GM03348 (cell line): ENCODE measurements around the gene SNAP47.
A peak's percentile ranks its signal among the peaks of the same experiment; 100 is the strongest.

Experiments
- DNase-seq: peaks from one replicate; pipeline ENCODE4 v3.0.0; 2012; ENCODE audit warnings: low spot score

Gene SNAP47

GRCh38 chr1:227769047-227769935, 34.1 kb downstream of the SNAP47 start:
- no peak for DNase-seq

DNA sequence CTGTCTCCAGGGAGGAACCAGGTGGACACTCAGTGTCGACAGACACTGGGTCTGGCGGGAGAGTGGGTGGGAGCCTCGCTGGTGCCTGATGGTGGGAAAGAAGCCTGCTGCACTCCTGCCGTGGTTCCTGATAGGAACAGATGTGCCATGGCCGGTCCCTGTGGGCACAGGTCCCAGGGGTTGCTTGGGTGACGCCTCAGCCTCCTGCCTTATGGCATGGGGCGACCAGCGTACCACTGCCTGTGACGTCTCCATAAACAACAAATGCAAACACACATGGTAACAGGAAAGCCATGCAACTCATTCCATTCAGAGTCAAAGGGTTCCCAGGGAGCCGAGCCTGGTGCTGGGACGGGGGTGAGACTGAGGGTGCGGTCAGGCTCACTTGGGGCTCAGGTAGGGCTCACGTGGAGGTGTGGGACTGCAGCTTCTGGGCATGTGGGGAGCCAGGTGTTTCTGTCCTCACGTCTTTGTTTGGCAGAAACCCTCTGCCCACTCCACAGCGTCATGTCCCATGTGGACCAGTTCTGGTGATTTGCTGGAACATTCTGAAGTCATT, 34.8 kb downstream of the SNAP47 start:
- no peak for DNase-seq

- DNase-seq = no peak
Observed at GRCh38 chr1:227770812-227771211, 35.6 kb downstream of the SNAP47 start.

DNA sequence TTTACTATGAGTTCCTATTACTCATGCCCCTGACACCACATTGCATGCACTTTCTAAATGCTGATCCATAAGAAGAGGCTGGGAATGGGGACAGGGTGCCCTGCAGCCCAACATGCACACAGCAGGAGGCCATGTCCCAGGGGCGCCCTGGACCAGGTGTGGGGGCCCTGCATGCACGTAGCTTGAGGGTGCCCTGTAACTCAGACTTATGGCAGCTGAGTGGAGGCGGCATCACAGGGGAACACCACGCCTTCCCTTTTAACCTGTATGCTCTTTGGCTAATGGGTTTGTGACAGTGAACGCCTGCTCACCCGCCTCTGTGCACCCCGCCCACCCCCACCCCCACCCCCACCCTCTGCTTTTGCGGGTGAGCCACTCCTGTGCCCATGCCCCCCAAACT, 36.1 kb downstream of the SNAP47 start:
- no peak for DNase-seq

- DNase-seq = no peak
Observed at GRCh38 chr1:227771771-227772170, 36.5 kb downstream of the SNAP47 start.

GRCh38 chr1:227773558-227773957, 38.3 kb downstream of the SNAP47 start:
- DNase-seq = no peak

DNA sequence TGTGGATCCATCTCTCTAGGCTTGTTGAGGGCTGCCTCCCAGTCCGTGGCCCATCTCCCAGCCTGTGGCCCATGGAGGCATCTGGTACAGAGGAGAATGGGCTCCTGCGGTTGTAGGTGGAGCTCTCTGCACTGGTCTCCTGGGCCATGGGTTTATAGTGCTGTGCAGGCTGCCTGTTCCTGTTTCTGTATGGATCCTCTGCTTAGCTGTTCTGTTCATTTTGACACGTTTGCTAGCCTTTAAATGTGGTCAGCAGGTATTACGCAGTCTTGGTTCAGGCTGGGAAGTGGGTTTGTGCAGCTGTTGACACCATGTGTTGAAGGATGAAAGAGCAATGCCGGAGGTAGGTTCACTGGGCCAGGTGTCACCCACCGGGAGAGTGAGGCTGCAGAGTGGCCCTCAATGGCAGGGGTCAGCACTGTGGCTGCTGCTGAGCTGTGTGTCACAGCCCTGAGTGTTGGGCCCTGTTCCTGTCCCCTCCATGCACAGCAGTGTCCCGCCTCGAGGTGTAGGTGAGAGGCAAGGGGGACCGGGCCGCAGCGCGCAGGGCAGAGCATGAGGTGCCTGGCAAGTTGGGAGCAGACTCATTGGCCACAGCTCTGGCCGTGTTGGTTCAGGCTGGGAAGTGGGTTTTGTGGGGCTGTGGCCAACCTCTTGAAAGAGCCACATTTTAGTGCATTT, 39.0 kb downstream of the SNAP47 start:
- no peak for DNase-seq

- peak; percentile 66 for DNase-seq
Observed at GRCh38 chr1:227774821-227775661, 39.8 kb downstream of the SNAP47 start.

DNA sequence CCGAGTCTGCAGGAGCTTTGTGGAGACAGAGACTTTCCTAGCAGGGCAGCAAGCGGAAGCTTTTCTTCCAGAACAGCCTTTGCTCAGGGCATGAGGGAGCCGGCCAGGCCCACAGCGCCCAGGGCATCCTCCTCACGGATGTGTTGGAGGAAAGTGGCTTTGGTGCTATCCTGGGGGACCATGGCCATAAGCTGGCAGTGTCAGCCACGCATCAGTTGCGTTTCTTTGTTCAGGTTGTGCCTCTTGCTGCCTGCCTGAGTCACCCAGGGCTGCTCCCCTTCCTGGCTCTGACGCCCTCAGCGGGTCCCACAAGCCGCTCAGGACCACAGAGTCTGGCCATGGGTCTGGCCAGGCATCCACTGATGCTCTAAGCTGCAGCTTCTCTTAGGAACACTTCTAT, 40.6 kb downstream of the SNAP47 start:
- DNase-seq = no peak

DNA sequence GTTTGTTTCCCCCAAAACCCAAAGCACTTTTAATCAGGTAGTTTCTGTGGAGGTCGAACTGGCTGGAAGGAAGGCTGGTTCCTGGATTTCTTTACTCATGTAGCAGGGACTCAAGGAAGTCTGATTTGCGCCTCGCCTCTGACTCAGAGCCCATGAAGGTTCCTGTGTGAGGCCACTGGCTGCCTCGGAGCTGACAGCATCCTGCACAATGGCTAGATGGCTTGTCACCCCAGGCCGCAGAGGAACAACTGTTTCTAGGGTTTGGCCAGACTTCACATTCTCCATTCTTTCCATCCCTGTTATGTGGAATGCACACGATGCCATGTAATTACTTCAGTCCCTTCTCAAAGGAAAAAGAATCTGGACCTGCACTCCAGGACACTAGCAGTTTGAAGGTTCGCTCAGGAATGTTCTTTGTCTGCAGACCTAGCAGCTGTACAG, 41.1 kb downstream of the SNAP47 start:
- peak; percentile 75 for DNase-seq

GRCh38 chr1:227777156-227777555, 41.9 kb downstream of the SNAP47 start:
- no peak for DNase-seq

GRCh38 chr1:227777646-227778045, 42.4 kb downstream of the SNAP47 start:
- no peak for DNase-seq

- DNase-seq = peak; percentile 67
Observed at GRCh38 chr1:227778401-227778947, 43.2 kb downstream of the SNAP47 start.

- no peak for DNase-seq
Observed at GRCh38 chr1:227779021-227779441, 43.8 kb downstream of the SNAP47 start.

DNA sequence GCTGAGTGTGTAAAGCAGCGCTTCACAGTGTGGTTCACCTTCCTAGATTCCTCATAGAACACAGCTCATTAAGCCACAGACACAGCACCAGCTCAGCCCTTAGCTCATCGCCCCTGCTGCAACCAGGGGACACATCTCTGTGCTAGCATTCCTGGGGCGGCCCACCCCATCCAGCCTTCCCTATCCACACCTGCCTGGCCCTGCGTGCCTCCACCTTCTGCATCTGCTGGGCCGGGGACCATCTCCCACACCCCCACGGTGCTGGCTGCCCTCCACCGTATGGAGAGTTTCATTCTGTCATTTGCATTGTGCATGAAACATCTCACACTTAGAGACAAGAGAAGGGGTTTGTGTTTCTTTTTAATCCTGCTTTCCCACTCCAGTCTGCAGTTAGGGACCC, 44.5 kb downstream of the SNAP47 start:
- DNase-seq = no peak

GRCh38 chr1:227780101-227781044, 45.1 kb downstream of the SNAP47 start:
- DNase-seq = no peak

DNA sequence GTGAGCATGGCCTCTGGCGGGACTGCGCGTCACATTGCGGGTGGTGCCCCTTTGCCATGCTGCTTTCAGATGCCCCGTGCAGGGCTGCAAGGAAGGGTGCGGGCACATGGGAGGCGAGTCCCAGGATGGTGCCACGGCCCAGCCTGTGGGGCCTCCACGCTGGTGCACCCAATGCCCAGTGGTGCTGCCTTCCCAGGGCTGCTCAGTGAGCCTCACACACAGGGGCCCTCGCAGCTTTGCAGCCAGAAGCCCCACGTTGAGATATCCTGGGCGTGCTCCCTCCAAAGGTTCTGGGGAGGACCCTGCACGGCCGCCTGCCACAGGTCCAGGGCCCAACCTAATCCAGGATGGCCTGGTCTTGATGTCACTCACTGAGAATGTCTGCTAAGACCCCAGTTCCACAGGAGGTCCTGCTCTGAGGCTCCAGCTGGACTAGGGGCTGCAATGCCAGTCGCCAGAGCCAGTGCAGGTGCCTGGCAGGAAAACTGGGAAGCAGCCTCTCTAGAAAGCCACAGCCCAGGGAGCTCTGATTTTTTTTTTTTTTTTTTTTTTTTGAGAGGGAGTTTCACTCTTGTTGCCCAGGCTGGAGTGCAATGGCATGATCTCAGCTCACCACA, 46.2 kb downstream of the SNAP47 start:
- DNase-seq = no peak

DNA sequence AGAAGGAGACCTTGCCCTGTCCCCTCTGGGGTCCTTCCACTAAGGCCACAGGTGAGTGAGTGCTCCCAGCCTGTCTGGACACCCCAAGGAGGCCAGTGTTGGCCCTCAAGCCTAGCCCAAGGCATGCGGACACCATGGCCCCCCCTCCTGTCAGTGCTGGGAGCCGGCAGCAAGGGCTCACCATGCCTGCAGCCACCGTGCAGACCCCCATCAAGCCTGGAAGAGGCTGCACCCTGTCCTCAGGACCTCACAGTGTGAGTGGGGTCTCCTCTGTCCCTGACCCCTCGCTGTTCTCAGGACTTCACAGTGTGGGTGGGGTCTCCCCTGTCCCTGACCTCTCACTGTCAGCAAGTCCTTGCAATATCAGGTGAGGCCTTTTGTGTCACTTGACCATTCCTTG, 47.0 kb downstream of the SNAP47 start:
- no peak for DNase-seq

- DNase-seq = no peak
Observed at GRCh38 chr1:227785094-227785804, 50.0 kb downstream of the SNAP47 start.
